Kidney (tissue), 14 donors: ENCODE measurements around the gene ANKLE2. TPM values are rescaled to one million over a fixed set of nuclear protein-coding genes. Genes with fewer than 3 reads are reported as not detected.
"Not testable (repeated sequence)": the region's sequence is repeated elsewhere in the genome, so short reads cannot be mapped to it uniquely, and the experiment has no call there.

Source experiments
- DNase-seq, 5 donors: peaks; one replicate each; pipeline ENCODE4 v3.0.0-alpha.2; 2013 to 2020
- FAIRE-seq: peaks from 2 replicates; lab custom pipeline; 2012; peaks lifted over from hg19 to GRCh38; lab: Jason Lieb, UNC
- H3K27ac ChIP-seq, 2 donors: one replicate each; pipeline ENCODE4 v1.7.0; 2013; ENCODE audit warnings: low read depth in 2 of 2, low read length in 2 of 2, inconsistent platforms in 1 of 2
- H3K27me3 ChIP-seq: one replicate; pipeline ENCODE4 v1.7.1; 2013; ENCODE audit warnings: low read length, inconsistent platforms; ENCODE audit not compliant: control insufficient read depth, insufficient read depth
- H3K36me3 ChIP-seq, 3 donors: one replicate each; pipeline versions ENCODE4 v1.7.0 to v1.7.1; 2013; ENCODE audit warnings: low read length in 3 of 3, control low read depth in 1 of 3, inconsistent platforms in 1 of 3; ENCODE audit not compliant: insufficient read depth in 3 of 3, control insufficient read depth in 2 of 3
- H3K4me1 ChIP-seq, 3 donors: one replicate each; pipeline versions ENCODE4 v1.7.0 to v1.7.1; 2013; ENCODE audit warnings: low read length in 3 of 3, inconsistent platforms in 1 of 3, low read depth in 1 of 3; ENCODE audit not compliant: control insufficient read depth in 2 of 3, insufficient read depth in 2 of 3
- H3K4me3 ChIP-seq, 3 donors: one replicate each; pipeline versions ENCODE4 v1.7.0 to v1.8.1; 2013; ENCODE audit warnings: low read length in 3 of 3, control low read depth in 1 of 3, inconsistent platforms in 1 of 3
- H3K9ac ChIP-seq, 3 donors: one replicate each; pipeline versions ENCODE4 v1.7.0 to v1.7.1; 2013; ENCODE audit warnings: low read length in 3 of 3, control low read depth in 1 of 3, inconsistent platforms in 1 of 3
- H3K9me3 ChIP-seq, 3 donors: one replicate each; pipeline versions ENCODE4 v1.7.0 to v1.7.1; 2013; ENCODE audit warnings: low read length in 3 of 3, control low read depth in 1 of 3, inconsistent platforms in 1 of 3; ENCODE audit not compliant: control insufficient read depth in 2 of 3, insufficient read depth in 1 of 3
- intact Hi-C: fragments of 100-400 bp; cut with DNase I; formaldehyde crosslinking; loops from one replicate; pipeline ENCODE4 v1.11.1; 2022
- polyA plus RNA-seq: library from polyadenylated mRNA; stranded (reverse); fragments of 350-450 nt; fragmentation: Illumina TruSeq; extraction: RNeasy Lipid Tissue Mini Kit (QIAGEN cat#74804); gene quantifications from one replicate; pipeline ENCODE4 v1.2.3, GENCODE V29; 2014; ENCODE audit warnings: low read depth, low replicate concordance; ENCODE audit not compliant: insufficient read depth
- total RNA-seq: library from RNA; stranded (reverse); fragmentation: NEBNext Ultra II Directional; extraction: Animal tissue kit (Norgen Biotek cat#: 25700); gene quantifications from one replicate; pipeline ENCODE4 v1.2.1, GENCODE V29; 2021
- TF ChIP-seq, protein P1 (sequence below): IDR thresholded peaks from 3 replicates; pipeline ENCODE4 v1.5.1; 2012; ENCODE audit warnings: mild to moderate bottlenecking, moderate library complexity, borderline replicate concordance; ENCODE audit not compliant: insufficient read depth; ENCODE audit errors: extremely low read depth
- donor health status: control.
- donor health status: control.
- donor health status: control.
- donor health status: control.
- donor health status: control.
- donor health status: DM: yes; HTN: yes; CAD: no.
- donor health status: Normal renal cell carcinoma (clear cell type).

The ANKLE2 gene
- total and polyA plus RNA-seq, 2 donors from 2014 or later = 14.6 to 57.3 TPM

GRCh38 chr12:132777614-132778013 lies 16.0 kb upstream of the ANKLE2 start:
- TF ChIP-seq, protein P1, sequence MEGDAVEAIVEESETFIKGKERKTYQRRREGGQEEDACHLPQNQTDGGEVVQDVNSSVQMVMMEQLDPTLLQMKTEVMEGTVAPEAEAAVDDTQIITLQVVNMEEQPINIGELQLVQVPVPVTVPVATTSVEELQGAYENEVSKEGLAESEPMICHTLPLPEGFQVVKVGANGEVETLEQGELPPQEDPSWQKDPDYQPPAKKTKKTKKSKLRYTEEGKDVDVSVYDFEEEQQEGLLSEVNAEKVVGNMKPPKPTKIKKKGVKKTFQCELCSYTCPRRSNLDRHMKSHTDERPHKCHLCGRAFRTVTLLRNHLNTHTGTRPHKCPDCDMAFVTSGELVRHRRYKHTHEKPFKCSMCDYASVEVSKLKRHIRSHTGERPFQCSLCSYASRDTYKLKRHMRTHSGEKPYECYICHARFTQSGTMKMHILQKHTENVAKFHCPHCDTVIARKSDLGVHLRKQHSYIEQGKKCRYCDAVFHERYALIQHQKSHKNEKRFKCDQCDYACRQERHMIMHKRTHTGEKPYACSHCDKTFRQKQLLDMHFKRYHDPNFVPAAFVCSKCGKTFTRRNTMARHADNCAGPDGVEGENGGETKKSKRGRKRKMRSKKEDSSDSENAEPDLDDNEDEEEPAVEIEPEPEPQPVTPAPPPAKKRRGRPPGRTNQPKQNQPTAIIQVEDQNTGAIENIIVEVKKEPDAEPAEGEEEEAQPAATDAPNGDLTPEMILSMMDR = no peak
- Histone ChIP-seq H3K27me3 (no peaks in the 10 kb centered on the region), H3K4me1 (no peaks in the 10 kb centered on the region), H3K4me3 (no peak overlapping the region), H3K9me3 (no peaks in the 10 kb centered on the region), H3K9ac (no peak overlapping the region), H3K27ac (no peak overlapping the region), H3K36me3 (peaks cover 0 to 39% (median 35%) of the 10 kb centered on the region in 3 donors)
- intact Hi-C loops = no loop called here
- DNase-seq = no peak
- FAIRE-seq = no peak

DNA sequence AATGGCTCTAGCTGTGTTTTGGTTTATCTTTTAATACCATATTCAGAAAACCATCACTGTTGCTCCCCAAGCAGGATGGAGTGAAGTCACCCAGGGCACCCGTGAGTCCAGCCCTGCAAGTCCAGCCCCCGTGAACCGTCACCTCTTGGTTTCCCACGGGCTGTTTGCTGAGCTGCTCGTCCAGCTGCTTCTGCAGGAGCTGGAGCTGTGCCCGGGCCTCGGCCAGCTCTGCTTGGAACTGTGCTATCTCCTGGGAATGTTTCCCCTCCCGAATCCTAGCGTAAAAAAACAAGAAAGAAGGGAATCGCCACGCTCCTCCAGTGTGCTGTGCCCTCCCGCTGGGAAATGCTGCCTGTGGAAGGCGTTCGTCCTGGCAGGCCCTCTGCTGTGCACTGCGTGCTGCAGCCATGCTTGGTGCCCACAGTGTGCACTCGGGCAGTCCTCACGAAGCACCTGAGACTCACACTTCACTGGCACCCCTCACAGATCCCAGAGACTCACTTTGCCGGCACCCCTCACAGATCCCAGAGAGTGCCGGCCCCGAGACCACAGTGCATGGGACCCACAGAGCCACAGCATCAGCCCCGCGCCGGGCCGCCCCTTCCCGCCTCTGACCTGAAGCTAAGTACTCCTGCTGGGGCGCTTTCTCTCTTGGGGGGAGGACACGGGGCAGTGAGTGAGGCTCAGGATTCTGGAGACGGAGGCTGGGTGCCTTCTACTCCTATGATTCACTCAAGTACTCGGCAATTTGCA lies 15.4 kb upstream of the ANKLE2 start:
- H3K4me1 ChIP-seq = no peaks in the 10 kb centered on the region
- no peaks in the 10 kb centered on the region for H3K27me3 ChIP-seq
- DNase-seq = peak in 2 of 5 donors; percentile 34 to 93
- no peaks in the 10 kb centered on the region for H3K9me3 ChIP-seq
- no peak for FAIRE-seq
- H3K4me3 ChIP-seq = no peak overlapping the region
- H3K36me3 ChIP-seq = peaks cover 0 to 39% (median 33%) of the 10 kb centered on the region in 3 donors
- H3K27ac ChIP-seq = no peak overlapping the region
- intact Hi-C loops = no loop called here
- TF ChIP-seq, protein P1 = no peak
- no peak overlapping the region for H3K9ac ChIP-seq

- H3K4me1 ChIP-seq, H3K9ac ChIP-seq, intact Hi-C loops, H3K9me3 ChIP-seq, H3K4me3 ChIP-seq, FAIRE-seq, H3K27ac ChIP-seq, H3K27me3 ChIP-seq, DNase-seq: not testable (repeated sequence)
- H3K36me3 ChIP-seq = peaks cover 0 to 45% (median 35%) of the 10 kb centered on the region in 3 donors
Measured at GRCh38 chr12:132776230-132776625, 14.6 kb upstream of the ANKLE2 start.

DNA sequence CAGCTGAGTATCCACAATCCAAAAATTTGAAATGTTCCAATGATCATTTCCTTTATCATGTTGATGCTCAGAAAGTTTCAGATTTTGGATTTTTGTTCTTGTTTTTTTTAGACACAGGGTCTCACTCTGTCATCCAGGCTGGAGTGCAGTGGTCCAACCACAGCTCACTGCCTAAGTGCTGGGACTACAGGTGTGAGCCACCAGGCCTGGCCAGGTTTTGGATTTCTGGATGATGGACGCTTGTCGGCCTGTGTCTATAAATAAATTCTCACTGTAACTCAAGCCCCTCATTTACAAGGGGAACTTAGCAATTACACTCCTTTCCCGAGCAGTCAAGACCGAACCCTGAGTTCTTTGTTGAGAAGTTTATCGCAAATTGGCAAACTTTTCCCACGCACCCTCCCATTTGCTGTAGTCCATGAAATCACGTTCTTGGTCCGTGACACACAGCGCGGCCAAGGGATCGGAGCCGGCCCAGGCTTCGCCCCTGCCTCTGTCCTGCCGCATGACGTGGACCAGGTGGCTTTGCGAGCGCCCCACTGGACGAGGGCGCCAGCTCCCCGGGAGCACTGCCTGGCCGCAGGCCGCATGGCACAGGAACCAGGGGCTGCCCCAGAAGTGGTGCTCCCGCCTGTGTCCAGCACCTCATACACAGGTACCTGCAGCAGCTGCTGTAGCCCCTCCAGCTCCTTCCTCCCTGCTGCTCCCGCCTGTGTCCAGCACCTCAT lies 14.0 kb upstream of the ANKLE2 start:
- Histone ChIP-seq H3K27me3 (no peaks in the 10 kb centered on the region), H3K9me3 (no peaks in the 10 kb centered on the region), H3K27ac (no peak overlapping the region), H3K36me3 (peaks cover 0 to 44% (median 32%) of the 10 kb centered on the region in 3 donors), H3K4me1 (no peaks in the 10 kb centered on the region), H3K9ac (no peak overlapping the region), H3K4me3 (no peak overlapping the region)
- FAIRE-seq (no peak), DNase-seq (no peak)
- TF ChIP-seq, protein P1 = no peak
- intact Hi-C loops = no loop called here
